HG03095 (cell line): ENCODE results near the gene WNK1.
"Not testable (repeated sequence)": the region's sequence is repeated elsewhere in the genome, so short reads cannot be mapped to it uniquely, and the experiment has no call there.

Experiments used
- ATAC-seq: cut with Tn5 transposase; IDR thresholded peaks from one replicate; pipeline ENCODE4 v1.9.1; 2021; ENCODE audit warnings: moderate library complexity; ENCODE audit not compliant: unreplicated experiment

Gene WNK1

DNA sequence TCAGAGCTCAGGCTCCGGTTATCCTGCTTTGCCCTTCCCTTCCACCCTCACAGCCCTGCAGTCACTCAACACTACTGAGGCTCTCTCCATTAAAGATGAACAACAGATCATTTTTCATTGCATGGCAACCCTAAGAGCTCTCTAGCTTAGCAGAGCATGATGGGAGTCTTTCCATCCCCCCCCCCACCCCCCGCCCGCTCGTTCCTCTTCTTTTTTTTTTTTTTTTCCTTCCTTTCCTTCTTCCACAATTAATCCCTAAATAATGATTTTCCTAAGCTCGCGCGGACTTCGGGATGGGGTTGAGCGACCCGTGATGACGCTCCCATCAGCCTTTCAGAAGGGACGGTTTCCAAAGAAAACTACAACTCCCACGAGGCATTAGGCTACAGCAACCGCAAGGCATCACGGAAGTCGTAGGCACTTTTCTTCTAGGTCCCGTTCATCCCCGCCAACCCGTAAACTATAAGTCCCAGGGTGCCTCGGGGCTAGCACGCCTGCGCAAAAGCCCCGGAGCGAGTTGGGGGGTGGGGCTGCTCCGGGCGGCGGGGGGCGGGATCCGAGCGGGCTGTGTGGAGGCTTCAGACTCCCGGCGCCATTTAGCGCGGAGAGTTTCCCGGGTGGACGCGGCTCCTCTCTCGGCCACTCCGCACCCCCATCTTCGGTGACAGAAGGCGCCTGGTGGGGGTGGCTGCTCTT, at the start of gene WNK1:
Gene WNK1 (plus strand): TSS at position 581 of the 696 bp plus-strand sequence. CDS start 987 bp downstream, outside the sequence.
- peak; percentile 48 for ATAC-seq

DNA sequence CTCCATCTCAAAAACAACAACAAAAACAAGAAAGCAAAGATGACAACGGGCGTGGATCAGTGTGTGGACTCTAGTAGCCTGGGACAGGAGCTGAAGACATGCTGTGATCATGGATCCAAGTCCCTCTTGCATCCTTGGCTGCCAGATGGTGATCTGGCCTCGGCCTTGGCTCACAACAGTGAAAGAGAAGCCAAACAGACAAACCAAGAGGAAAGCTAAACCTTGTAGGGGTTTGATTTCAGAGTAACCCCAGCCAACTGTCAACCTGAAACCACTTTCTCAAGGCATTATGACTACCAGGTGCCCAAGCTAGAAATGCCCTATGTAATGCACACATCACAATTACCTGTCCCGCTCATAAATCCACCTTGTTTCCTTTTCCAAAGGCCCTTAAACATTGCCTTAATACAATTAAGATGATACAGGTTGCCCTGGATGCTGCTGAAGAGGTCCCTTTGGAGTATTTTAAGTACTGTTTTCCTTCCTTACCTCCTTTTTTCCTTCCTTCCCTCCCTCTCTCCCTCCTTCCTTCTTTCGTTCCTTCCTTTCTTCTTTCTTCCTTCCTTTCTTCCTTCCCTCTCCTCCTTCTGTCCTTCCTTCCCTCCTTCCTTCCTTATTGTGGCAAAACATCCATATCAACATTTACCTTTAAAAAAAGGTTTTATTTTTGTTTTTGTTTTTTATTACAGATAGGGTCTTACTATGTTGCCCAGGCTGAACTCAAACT, 47.7 kb upstream of the WNK1 start:
- ATAC-seq: no peak

DNA sequence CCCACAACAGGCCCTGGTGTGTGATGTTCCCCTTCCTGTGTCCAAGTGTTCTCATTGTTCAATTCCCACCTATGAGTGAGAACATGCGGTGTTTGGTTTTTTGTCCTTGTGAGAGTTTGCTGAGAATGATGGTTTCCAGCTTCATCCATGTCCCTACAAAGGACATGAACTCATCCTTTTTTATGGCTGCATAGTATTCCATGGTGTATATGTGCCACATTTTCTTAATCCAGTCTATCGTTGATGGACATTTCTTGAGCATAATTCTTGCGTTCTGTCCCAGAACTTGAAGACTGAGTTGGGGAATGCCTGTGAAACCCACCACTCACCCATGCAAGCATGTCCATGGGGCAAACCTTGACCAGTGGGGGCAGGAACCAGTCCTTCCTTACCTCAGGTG, 44.3 kb upstream of the WNK1 start:
- ATAC-seq: not testable (repeated sequence)

DNA sequence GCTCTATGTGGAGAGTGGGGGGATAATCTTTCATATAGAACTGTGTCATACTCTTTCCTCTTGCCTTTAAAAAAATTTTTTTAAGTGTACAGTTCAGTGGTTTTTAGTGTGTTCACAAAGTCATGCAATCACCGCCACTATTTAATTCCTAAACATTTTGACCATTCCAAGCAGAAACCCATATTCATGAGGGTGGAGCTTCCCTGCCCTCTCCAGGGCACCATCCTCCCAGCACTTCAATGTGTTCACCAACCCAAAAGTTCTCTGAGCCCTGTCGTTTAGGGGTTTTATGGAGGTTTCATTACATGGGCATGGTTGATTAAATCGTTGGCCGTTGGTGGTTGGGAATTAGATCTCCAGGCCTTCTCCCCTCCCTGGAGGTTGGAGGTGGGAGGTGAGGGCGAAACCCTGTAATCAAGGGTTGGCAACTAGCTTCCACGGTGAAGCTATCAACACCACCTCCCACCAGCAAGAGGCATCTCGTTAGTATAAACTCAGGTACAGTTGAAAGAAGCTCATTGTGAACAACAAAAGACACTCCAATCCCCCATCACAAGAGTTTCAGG, 42.8 kb upstream of the WNK1 start:
- no peak for ATAC-seq

DNA sequence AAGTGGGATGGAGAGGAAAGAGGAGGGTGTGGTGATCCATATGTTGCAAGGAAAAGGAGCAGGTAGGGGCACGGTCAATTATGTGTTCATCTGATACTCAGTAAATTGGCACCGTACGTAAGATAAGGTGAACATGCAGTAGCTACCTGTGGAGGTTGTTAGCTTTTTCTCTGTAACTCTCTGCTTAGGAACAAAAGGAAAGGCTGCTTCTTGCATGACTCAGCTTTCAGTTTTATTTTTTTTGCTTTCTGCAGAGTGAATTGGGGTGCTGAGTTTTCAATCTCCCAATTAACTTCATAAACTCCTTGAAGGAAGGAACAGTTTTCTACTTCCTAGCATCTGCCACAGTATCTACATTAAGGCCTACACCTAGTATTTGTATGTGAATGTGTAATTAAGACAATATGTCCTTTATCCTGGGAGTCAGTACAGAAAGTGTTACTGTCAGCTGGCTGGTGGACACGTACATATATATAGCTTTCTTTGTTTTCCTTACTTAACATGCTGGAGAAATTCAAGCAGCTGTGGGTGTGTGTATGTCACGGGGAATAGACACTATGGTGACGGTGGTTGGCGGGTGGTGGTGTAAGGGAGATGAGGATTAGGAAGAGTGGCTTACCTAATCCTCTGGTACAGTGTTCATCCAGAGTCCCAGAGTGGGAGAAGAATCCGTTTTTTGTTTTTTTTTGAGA, 40.1 kb upstream of the WNK1 start:
- no peak for ATAC-seq

DNA sequence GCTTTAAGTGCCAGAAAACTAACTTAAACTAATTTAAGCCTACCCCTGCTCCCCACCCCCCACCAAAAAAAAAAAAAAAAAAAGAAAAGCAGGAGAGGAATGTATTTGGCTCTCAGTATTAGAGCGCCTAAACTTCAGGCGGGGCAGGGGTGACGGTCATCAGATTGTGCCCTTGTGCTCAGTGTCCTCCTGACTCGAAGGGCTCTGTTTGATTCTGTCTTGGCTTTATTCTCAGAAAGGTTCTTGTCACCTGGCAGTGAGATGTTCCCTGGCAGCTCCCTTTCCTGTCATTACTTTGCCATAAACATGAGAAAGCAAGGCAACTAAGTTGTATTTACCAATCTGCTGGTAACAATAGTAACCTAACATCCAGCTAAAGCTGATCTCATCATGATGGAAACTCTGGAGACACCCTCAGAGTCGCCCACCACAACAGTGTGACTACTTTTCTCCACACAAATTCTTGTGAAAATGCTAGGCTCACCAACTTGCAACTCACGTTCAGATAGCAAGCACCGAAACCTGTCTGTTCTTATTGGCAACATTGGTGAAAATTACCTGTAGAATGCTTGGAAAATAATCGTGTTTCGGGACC, 39.0 kb upstream of the WNK1 start:
- ATAC-seq: no peak

DNA sequence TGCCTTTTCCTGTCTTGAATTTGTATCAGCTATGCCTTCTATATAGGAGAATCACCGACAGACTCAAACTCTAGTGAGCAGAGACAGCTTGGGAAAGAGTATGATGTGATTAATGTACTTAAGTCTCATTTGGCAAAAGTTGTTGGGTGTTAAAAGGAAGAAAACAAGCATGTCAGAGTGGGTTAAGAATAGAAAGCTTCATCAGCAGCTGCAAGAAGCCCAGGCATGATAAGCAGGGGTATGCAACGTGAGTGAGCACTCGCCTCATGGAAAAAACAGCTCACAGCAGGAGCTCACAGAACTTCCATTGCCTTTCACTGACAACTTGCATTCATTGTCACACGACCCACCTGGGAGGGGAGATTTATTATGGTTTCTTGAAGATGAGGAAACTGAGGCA, 35.9 kb upstream of the WNK1 start:
- no peak for ATAC-seq

DNA sequence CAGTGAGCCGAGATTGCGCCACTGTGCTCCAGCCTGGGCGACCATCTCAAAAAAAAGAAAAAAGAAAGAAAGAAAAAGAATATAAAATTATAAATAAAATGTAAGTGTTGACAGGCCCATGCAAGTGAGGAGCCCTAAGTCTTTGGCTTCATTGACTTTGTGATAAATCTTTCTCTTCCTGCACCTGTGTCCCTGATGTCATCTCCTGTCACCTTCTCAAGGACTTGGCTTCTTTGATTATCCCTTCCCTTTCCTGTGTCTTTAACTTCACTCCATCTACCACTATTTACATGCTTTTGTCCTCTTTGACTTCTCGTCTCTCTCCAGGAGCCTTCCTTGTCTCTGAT, 33.6 kb upstream of the WNK1 start:
- ATAC-seq: no peak

DNA sequence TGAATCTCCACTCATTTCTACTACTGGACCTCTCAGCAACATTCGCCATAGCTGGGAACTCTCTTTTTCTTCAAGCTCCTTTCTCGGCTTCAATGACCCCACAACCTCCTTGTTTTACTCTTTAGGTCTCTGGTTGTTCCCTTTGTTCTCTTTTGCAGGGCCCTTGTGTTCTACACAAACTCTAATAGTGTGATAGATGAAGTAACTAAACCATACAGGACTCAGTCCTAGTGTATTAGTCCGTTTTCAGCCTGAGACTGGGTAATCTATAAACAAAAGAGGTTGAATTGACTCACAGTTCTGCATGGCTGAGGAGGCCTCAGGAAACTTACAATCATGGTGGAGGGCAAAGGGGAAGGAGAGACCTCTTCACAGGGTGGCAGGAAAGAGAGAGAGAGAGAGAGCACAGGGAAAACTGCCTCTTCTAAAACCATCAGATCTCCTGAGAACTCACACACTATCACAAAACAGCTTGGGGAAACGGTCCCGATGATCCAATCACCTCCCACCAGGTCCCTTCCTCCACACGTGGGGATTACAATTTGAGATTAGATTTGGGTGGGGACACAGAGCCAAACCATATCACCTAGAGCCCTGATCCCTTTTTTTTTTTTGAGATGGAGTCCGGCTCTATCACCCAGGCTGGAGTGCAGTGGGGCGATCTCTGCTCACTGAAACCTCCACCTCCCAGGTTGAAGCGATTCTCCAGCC, 32.0 kb upstream of the WNK1 start:
- ATAC-seq: no peak

DNA sequence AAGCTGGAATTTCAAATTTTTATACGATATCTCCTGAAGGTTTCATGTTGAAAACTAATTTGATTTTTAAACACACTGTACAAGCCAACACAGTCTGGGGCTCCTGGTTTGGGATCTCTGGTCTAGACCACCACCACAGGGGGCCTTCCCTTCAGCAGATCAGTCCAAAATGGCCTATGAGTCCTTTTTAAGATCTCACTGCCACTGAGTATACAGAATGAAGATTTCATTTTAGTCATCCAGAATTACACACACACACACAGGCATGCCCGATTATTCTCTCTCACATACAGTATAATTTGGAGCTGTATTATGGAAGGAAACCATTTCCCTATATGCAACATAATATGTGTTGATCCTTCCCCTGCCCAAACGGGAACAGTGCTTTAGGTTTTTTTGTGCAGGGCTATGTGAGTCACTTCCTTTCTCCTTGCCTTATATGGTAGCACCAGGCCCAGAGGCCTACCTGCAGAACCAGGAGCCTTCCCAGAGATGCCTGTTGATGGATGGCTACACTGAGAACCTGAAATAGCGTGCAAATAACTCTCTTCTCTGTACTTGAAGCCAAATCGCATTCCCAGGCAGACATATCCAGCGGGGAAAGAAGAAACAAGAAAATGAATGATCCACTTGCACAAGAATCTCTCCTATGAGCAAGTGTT, 28.1 kb upstream of the WNK1 start:
- ATAC-seq: no peak

DNA sequence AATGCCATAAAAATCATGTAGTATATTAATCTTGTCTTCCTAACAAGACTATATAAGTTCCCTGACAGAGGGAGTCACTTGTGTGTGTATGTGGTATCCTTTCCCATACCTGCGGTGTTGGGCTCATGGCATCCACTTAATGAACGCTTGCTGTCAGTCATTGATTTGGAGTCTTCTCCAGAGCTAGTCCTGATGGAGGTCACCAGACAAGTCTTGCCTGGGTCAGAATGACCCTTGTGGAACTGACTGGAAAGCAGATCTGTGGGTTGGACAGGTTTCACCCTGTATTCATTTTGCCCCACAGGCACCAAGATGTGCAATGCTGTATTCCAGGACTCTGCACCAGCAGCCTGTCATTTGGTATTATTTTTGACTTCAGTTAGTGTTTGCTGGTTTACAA, 27.3 kb upstream of the WNK1 start:
- no peak for ATAC-seq

DNA sequence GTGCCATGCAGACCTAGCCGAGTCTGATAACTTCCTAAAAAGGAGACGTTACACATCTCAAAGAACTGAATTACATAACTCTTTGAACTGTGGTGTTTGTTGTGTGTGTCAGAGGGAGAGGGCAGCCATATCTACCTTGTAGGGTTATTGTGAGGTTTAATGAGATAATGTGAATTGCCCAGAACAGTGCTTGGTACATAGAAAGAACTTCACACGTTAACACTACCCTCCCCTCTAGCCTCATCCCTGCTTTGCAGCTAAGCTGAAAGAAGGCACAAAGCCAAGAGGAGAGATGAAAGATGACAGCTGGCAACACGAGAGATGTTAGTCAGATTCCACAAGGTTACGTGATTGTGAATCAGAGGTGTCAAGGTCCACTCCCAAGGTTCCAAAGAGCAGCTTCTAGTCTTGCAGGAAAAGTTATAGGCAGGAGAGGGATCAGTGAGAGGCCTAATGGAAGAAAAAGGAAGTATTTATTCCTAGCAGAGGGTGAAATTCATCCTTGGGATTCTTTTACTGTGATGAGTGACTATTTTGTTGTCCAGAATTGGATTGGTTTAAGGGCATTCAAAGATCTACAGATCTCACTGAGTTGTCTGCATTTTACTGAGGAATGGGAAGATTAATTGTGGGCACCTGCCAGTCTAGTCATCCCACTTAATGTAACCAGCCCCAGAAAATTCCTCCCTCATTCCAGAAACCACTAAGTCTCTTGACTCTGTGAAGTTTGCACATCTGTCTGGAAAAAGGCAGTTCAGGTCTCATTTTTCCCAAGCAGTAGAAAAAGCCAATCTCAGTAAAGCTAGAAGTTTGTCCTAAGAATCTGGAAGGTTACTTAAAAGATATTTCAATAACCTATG, 25.9 kb upstream of the WNK1 start:
- no peak for ATAC-seq

DNA sequence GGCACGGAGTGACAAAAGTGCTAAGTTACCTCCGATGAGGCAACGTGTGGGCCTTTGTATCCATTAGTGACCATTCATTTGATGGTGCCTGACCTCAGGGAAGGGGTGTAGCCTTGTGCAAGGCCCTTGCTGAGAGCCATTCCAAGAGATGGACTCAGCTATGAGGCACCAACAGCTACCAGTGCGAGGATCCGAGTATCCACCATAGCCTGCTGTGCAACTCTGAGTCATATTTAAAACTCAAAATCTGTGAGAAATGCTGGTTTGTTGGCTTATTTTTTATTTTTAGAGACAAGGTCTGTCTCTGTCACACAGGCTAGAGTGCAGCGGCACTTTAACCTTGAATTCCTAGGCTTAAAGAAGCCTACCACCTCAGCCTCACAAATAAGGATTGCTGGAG, 25.1 kb upstream of the WNK1 start:
- no peak for ATAC-seq

DNA sequence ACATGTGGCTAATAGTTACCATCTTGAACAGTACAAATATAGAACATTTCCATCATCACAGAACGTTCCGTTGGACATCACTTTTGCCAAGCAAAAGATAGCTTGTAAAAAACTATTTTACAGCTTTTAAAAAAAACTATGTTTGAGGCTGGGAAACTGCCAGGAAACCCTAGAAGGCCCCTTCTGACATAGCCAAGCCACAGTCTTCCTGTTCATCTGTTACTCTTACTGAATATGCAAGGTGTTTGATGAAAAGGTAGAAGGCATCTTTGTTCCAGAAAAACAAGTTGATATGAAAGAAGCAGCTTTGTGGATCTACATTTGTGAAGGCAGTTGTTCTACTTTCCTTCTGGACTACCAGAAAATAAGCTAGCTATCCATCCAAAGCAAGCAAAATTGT, 23.6 kb upstream of the WNK1 start:
- ATAC-seq: no peak

DNA sequence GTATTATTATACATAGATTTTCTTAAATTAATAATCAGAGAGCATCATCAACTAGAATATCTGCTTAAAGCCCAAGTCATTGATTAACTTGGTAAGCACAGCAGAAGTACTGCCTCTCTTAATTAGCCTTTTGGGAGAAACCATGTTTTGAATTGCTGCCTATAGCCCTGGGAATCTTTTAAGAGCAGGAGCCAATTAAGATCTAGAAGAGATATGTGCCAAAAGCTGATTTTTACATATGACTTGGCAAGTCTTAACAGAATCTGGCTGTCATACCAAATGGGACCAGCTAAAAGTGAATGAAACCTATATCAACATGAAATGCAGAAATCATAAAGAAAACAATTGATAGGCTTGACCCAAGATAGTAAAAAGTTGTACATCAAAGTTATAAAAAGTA, 23.2 kb upstream of the WNK1 start:
- ATAC-seq: no peak

DNA sequence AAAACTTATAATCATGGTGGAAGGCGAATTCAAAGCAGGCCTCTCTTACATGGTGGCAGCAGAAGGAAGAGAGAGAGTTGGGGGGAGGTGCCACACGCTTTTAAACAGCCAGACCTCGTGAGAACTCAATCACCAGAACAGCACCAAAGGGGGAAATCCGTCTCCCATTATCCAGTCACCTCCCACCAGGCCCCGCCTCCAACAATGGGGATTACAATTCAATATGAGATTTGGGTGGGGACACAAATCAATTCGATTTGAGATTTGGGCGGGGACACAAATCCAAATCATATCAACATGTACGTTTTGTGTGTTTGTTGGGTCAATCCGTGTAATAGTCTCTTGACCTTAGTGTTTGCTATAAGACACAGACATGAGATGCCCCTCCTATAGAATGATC, 21.8 kb upstream of the WNK1 start:
- ATAC-seq: no peak

DNA sequence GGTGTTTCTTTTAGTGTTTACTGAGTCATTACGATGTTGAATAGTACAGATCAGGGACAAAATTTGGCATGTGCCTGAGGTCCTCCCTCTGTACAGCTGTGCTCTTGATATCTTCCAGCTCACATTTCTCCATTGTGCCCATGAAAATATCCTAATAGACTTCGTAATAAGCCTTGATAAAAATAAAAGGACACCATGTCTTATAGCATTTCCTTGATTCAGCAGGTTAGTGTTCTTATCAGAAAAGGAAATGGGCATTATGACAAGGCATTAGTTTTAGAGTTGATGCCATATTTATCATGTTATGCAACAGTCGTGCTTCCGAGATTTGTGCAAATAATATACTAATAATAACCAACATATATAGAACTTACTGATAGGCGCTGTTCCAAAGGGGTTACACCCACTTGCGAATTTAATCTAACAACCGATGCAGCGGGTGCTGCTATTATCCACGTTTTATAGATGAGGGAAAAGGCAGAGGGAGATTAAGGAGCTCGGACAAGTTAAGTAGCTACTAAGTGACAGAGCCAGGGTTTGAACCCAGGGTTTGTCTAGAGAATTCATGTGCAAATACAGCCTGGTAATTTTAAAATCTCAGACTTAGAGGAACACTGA, 15.1 kb upstream of the WNK1 start:
- ATAC-seq: no peak

DNA sequence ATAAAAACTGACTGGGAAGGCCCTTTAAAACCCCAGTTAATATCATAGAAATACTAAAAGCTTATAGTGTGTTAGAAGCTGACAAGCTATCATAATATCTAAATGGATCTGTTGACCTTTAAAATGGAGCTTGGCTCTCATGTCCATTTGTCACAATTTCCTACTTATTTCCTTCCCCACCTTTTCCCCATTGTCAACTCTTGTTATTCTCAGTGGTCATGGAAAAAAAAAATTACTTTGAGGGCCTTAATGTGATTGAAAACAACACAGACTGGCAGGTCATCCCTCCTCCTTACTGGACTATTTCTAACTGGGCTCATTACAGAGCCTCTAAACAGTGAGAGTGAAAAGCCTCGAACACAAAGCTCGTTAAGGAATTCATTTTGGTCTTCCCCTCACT, 13.7 kb upstream of the WNK1 start:
- no peak for ATAC-seq

DNA sequence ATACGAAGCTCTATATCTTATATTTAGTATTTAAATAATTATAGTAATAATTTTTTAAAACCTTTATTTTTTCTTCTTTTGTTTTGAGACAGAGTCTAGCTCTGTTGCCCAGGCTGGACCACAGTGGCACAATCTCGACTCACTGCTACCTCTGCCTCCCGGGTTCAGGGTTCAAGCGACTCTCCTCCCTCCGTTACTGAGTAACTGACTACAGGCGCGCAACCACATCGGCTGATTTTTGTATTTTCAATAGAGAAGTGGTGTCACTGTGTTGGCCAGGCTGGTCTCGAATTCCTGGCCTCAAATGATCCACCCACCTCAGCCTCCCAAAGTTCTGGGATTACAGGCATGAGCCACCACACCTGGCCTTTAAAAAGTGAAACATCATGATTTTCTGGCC, 13.0 kb upstream of the WNK1 start:
- no peak for ATAC-seq
